Gastrocnemius medialis (tissue), 4 donors: ENCODE measurements around the gene CMIP.

Experiments used
- CTCF ChIP-seq, 5 experiments: fragments of 450-650 bp in 3 of 5; fragments of 200-600 bp in 2 of 5; sonication (generic) in 2 of 5; IDR thresholded peaks in 4 of 5; conservative IDR thresholded peaks in 1 of 5; 1 replicate in 4 of 5; 2 replicates in 1 of 5; pipeline ENCODE4 v1.5.1; 2016 to 2019; ENCODE audit warnings: antibody characterized with exemption in 5 of 5, mild to moderate bottlenecking in 3 of 5, moderate library complexity in 3 of 5
- POLR2A ChIP-seq, 2 donors: fragments of 450-650 bp; IDR thresholded peaks; one replicate each; pipeline ENCODE4 v1.6.1; 2017; ENCODE audit warnings: antibody characterized with exemption in 2 of 2, mild to moderate bottlenecking in 2 of 2, moderate library complexity in 2 of 2

DNA sequence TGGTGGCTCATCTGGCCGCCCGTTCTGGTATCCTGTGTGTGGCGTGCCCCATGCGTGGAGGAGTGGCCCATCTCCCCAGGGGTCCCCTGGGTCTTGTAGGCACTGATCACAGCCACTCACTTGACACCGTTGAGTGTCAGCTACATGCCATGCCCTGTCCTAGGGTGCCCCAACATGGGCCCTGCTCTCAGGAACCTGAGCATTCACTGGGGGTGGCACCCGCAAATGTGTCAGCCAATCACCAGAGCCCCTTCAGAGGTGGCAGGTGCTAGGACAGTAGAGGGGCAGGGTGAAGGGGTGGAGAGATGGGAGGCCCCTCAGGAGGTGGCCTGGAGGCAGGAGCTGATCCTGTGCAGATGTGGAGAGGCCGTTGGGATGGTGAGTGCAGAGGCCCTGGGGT is 27.8 kb downstream of the CMIP start:
- TF ChIP-seq CTCF (IDR thresholded peaks at IDR 0.05 in 4 of 5, conservative IDR thresholded peaks at IDR 0.05 in 1 of 5) (no peak), POLR2A (IDR thresholded peaks at IDR 0.05) (no peak)
